Measurements from ENCODE around the gene PPDPF.

The PPDPF gene

GRCh38 chr20:63551068-63551467 lies 30.5 kb downstream of the PPDPF start:
- Histone ChIP-seq H3K36me3 (ENCODE audit: control insufficient read depth, insufficient read depth, low read length) (no peaks in the 10 kb centered on the region), H3K27ac (ENCODE audit: insufficient read depth, low read length, poor library complexity, severe bottlenecking) (no peak overlapping the region), H3K4me3 (ENCODE audit: insufficient read depth, low read depth, low read length, poor library complexity, severe bottlenecking) (no peak overlapping the region), H3K9me3 (ENCODE audit: control insufficient read depth, low read length) (no peaks in the 10 kb centered on the region), H3K27me3 (replicated peaks; ENCODE audit: control insufficient read depth, insufficient read depth, low read length, poor library complexity, severe bottlenecking) (peaks cover 3% of the 10 kb centered on the region), H3K4me1 (ENCODE audit: control insufficient read depth, insufficient read depth, low read length, poor library complexity, severe bottlenecking) (peaks cover 16% of the 10 kb centered on the region)
- DNase-seq, result no peak

- peak; percentile 39 to 54 (median 48) for DNase-seq
- Histone ChIP-seq H3K27me3 (replicated peaks; ENCODE audit: control insufficient read depth, insufficient read depth, low read length, poor library complexity, severe bottlenecking) (peaks cover 3% of the 10 kb centered on the region), H3K9me3 (ENCODE audit: control insufficient read depth, low read length) (no peaks in the 10 kb centered on the region), H3K4me1 (ENCODE audit: control insufficient read depth, insufficient read depth, low read length, poor library complexity, severe bottlenecking) (peaks cover 16% of the 10 kb centered on the region), H3K36me3 (ENCODE audit: control insufficient read depth, insufficient read depth, low read length) (no peaks in the 10 kb centered on the region), H3K4me3 (ENCODE audit: insufficient read depth, low read depth, low read length, poor library complexity, severe bottlenecking) (no peak overlapping the region), H3K27ac (ENCODE audit: insufficient read depth, low read length, poor library complexity, severe bottlenecking) (peak overlapping the region; percentile 74)
These were observed 32.1 kb downstream of the PPDPF start for GRCh38 chr20:63552481-63553249.

DNA sequence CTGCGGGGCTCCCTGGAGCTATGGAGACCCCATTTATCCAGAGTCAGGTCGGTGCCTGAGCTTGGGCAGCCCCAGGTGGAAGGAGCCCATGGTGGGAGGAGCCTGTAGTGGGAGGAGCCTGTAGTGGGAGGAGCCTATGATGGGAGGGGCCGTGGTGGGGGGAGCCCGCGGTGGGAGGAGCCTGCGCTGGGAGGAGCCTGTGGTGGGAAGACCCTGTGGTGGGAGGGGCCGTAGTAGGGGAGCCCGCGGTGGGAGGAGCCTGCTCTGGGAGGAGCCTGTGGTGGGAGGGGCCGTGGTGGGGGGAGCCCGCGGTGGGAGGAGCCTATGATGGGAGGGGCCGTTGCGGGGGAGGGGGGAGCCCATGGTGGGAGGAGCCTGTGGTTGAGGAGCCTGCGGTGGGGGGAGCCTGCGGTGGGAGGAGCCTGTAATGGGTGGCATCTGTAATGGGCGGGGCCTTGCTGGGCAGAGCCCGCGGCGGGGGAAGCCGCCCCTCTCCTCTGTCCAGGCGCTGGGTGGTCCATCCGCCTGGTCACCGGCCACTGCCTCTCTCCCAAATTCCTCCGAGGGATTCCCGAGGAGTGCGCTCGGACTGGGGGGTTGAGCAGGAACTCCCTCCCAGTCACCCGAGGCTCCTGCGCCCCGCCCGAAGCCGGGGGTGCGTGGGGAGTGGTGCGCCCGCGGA lies 32.8 kb downstream of the PPDPF start:
- DNase-seq, result peak; percentile 89 to 96 (median 93)
- peaks cover 3% of the 10 kb centered on the region for H3K27me3 ChIP-seq (replicated peaks; ENCODE audit: control insufficient read depth, insufficient read depth, low read length, poor library complexity, severe bottlenecking)
- H3K9me3 ChIP-seq (ENCODE audit: control insufficient read depth, low read length), result no peaks in the 10 kb centered on the region
- peak overlapping the region; percentile 65 for H3K4me3 ChIP-seq (ENCODE audit: insufficient read depth, low read depth, low read length, poor library complexity, severe bottlenecking)
- peak overlapping the region; percentile 74 for H3K27ac ChIP-seq (ENCODE audit: insufficient read depth, low read length, poor library complexity, severe bottlenecking)
- no peaks in the 10 kb centered on the region for H3K36me3 ChIP-seq (ENCODE audit: control insufficient read depth, insufficient read depth, low read length)
- peaks cover 16% of the 10 kb centered on the region for H3K4me1 ChIP-seq (ENCODE audit: control insufficient read depth, insufficient read depth, low read length, poor library complexity, severe bottlenecking)

- H3K9me3 ChIP-seq (ENCODE audit: control insufficient read depth, low read length), result no peaks in the 10 kb centered on the region
- H3K27ac ChIP-seq (ENCODE audit: insufficient read depth, low read length, poor library complexity, severe bottlenecking), result peak within 1 kb of the TSS; percentile 74
- H3K36me3 ChIP-seq (ENCODE audit: control insufficient read depth, insufficient read depth, low read length), result no peaks in the 10 kb centered on the region
- peaks cover 3% of the 10 kb centered on the region for H3K27me3 ChIP-seq (replicated peaks; ENCODE audit: control insufficient read depth, insufficient read depth, low read length, poor library complexity, severe bottlenecking)
- H3K4me1 ChIP-seq (ENCODE audit: control insufficient read depth, insufficient read depth, low read length, poor library complexity, severe bottlenecking), result peaks cover 16% of the 10 kb centered on the region
- peak within 1 kb of the TSS; percentile 65 for H3K4me3 ChIP-seq (ENCODE audit: insufficient read depth, low read depth, low read length, poor library complexity, severe bottlenecking)
- DNase-seq, result peak in 2 of 3 donors; percentile 35 to 47
These were observed 33.3 kb downstream of the PPDPF start, which contains the start of gene FNDC11 for GRCh38 chr20:63553933-63554290. Gene FNDC11, plus strand, starts transcription at chr20:63554159. Its CDS starts 1,505 bp downstream, at chr20:63555664.

GRCh38 chr20:63554361-63555278 lies 34.1 kb downstream of the PPDPF start:
- no peaks in the 10 kb centered on the region for H3K36me3 ChIP-seq (ENCODE audit: control insufficient read depth, insufficient read depth, low read length)
- DNase-seq, result no peak
- H3K4me3 ChIP-seq (ENCODE audit: insufficient read depth, low read depth, low read length, poor library complexity, severe bottlenecking), result peak overlapping the region; percentile 65
- H3K9me3 ChIP-seq (ENCODE audit: control insufficient read depth, low read length), result no peaks in the 10 kb centered on the region
- H3K27me3 ChIP-seq (replicated peaks; ENCODE audit: control insufficient read depth, insufficient read depth, low read length, poor library complexity, severe bottlenecking), result peaks cover 3% of the 10 kb centered on the region
- H3K4me1 ChIP-seq (ENCODE audit: control insufficient read depth, insufficient read depth, low read length, poor library complexity, severe bottlenecking), result peaks cover 16% of the 10 kb centered on the region
- H3K27ac ChIP-seq (ENCODE audit: insufficient read depth, low read length, poor library complexity, severe bottlenecking), result peak overlapping the region; percentile 72

DNA sequence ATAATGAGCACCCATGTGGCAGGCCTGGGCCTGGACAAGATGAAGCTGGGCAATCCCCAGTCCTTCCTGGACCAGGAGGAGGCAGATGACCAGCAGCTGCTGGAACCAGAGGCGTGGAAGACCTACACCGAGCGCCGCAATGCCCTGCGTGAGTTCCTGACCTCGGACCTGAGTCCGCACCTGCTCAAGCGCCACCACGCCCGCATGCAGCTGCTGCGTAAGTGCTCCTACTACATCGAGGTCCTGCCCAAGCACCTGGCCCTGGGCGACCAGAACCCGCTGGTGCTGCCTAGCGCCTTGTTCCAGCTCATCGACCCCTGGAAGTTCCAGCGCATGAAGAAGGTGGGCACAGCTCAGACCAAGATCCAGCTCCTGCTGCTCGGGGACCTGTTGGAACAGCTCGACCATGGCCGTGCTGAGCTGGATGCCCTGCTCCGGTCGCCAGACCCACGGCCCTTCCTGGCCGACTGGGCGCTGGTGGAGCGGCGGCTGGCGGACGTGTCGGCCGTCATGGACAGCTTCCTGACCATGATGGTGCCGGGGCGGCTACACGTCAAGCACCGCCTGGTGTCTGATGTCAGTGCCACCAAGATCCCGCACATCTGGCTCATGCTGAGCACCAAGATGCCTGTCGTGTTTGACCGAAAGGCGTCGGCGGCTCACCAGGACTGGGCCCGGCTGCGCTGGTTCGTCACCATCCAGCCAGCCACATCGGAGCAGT lies 35.3 kb downstream of the PPDPF start:
- Histone ChIP-seq H3K4me3 (ENCODE audit: insufficient read depth, low read depth, low read length, poor library complexity, severe bottlenecking) (no peak overlapping the region), H3K9me3 (ENCODE audit: control insufficient read depth, low read length) (no peaks in the 10 kb centered on the region), H3K27ac (ENCODE audit: insufficient read depth, low read length, poor library complexity, severe bottlenecking) (no peak overlapping the region), H3K4me1 (ENCODE audit: control insufficient read depth, insufficient read depth, low read length, poor library complexity, severe bottlenecking) (peaks cover 16% of the 10 kb centered on the region), H3K36me3 (ENCODE audit: control insufficient read depth, insufficient read depth, low read length) (peaks cover 7% of the 10 kb centered on the region), H3K27me3 (replicated peaks; ENCODE audit: control insufficient read depth, insufficient read depth, low read length, poor library complexity, severe bottlenecking) (no peaks in the 10 kb centered on the region)
- DNase-seq, result no peak

- H3K4me1 ChIP-seq (ENCODE audit: control insufficient read depth, insufficient read depth, low read length, poor library complexity, severe bottlenecking), result peaks cover 16% of the 10 kb centered on the region
- no peak overlapping the region for H3K4me3 ChIP-seq (ENCODE audit: insufficient read depth, low read depth, low read length, poor library complexity, severe bottlenecking)
- peaks cover 17% of the 10 kb centered on the region for H3K36me3 ChIP-seq (ENCODE audit: control insufficient read depth, insufficient read depth, low read length)
- no peaks in the 10 kb centered on the region for H3K9me3 ChIP-seq (ENCODE audit: control insufficient read depth, low read length)
- DNase-seq, result no peak
- H3K27ac ChIP-seq (ENCODE audit: insufficient read depth, low read length, poor library complexity, severe bottlenecking), result no peak overlapping the region
- H3K27me3 ChIP-seq (replicated peaks; ENCODE audit: control insufficient read depth, insufficient read depth, low read length, poor library complexity, severe bottlenecking), result no peaks in the 10 kb centered on the region
These were observed 36.4 kb downstream of the PPDPF start for GRCh38 chr20:63556873-63557478.

DNA sequence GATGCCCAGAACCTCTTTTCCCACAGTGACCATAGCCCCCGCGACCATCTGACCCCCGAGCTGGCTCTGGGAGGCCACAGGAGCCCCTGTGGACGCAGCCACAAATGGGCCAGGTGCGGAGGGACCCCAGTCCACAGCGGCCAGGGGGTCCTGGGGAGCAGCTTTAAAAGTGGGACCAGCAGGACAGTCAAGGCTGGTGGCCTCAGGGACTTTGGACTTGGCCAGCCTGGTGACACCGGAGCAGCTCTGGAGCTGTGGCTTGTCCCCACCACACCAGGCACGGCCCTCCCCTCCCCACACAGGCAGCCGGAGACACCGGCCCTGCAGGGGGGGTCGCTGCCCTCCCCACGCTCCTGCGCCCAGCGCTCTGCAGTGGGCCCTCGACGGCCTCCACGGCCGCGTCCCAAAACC lies 36.9 kb downstream of the PPDPF start:
- Histone ChIP-seq H3K36me3 (ENCODE audit: control insufficient read depth, insufficient read depth, low read length) (peaks cover 22% of the 10 kb centered on the region), H3K27me3 (replicated peaks; ENCODE audit: control insufficient read depth, insufficient read depth, low read length, poor library complexity, severe bottlenecking) (no peaks in the 10 kb centered on the region), H3K27ac (ENCODE audit: insufficient read depth, low read length, poor library complexity, severe bottlenecking) (no peak overlapping the region), H3K4me1 (ENCODE audit: control insufficient read depth, insufficient read depth, low read length, poor library complexity, severe bottlenecking) (peaks cover 10% of the 10 kb centered on the region), H3K4me3 (ENCODE audit: insufficient read depth, low read depth, low read length, poor library complexity, severe bottlenecking) (no peak overlapping the region), H3K9me3 (ENCODE audit: control insufficient read depth, low read length) (no peaks in the 10 kb centered on the region)
- DNase-seq, result no peak

Data from effector memory CD4-positive, alpha-beta T cell (primary cell).